ENCODE measurements around the gene LRTM1.

GRCh38 chr3:54963641-54964040 is 35.8 kb upstream of the LRTM1 start:
- no peak for TF ChIP-seq CTCF (IDR thresholded peaks at IDR 0.05)
- TF ChIP-seq POLR2A (IDR thresholded peaks at IDR 0.05): no peak

Measured in body of pancreas (tissue), 4 donors.